HEK293 (cell line): ENCODE results near the gene MRS2.

Experiments
- BCL11B ChIP-seq: fragments of 450-650 bp; formaldehyde crosslinking; IDR thresholded peaks from 2 replicates; pipeline ENCODE4 v1.5.1; 2016; ENCODE audit warnings: low read depth, missing biosample characterization, missing genetic modification characterization
- FEZF1 ChIP-seq: fragments of 450-650 bp; formaldehyde crosslinking; IDR thresholded peaks from 2 replicates; pipeline ENCODE4 v1.5.1; 2016; ENCODE audit warnings: missing biosample characterization, missing genetic modification characterization
- HOXD13 ChIP-seq: sonication (generic); formaldehyde crosslinking; IDR thresholded peaks from 2 replicates; pipeline ENCODE4 v1.8.0; 2022; ENCODE audit warnings: missing genetic modification reagents, borderline replicate concordance
- INSM2 ChIP-seq: fragments of 450-650 bp; formaldehyde crosslinking; IDR thresholded peaks from 2 replicates; pipeline ENCODE4 v1.5.1; 2016; ENCODE audit warnings: missing biosample characterization, missing genetic modification characterization
- KLF10 ChIP-seq: fragments of 450-650 bp; IDR thresholded peaks from 2 replicates; pipeline ENCODE4 v1.5.1; 2018; ENCODE audit warnings: missing biosample characterization, mild to moderate bottlenecking, missing genetic modification characterization
- KLF9 ChIP-seq: fragments of 450-650 bp; formaldehyde crosslinking; IDR thresholded peaks from 2 replicates; pipeline ENCODE4 v1.5.1; 2016; ENCODE audit warnings: missing biosample characterization, missing genetic modification characterization, low read depth
- OSR2 ChIP-seq: fragments of 450-650 bp; formaldehyde crosslinking; IDR thresholded peaks from 2 replicates; pipeline ENCODE4 v1.5.1; 2016; ENCODE audit warnings: missing biosample characterization, missing genetic modification characterization
- OVOL3 ChIP-seq: fragments of 450-650 bp; formaldehyde crosslinking; IDR thresholded peaks from 2 replicates; pipeline ENCODE4 v1.5.1; 2016; ENCODE audit warnings: missing biosample characterization, missing genetic modification characterization
- PATZ1 ChIP-seq: fragments of 450-650 bp; formaldehyde crosslinking; IDR thresholded peaks from 2 replicates; pipeline ENCODE4 v1.5.1; 2016; ENCODE audit warnings: missing biosample characterization, missing genetic modification characterization
- YY2 ChIP-seq: fragments of 450-650 bp; formaldehyde crosslinking; IDR thresholded peaks from 2 replicates; pipeline ENCODE4 v1.5.1; 2016; ENCODE audit warnings: missing biosample characterization, missing genetic modification characterization
- ZBTB10 ChIP-seq: fragments of 450-650 bp; formaldehyde crosslinking; IDR thresholded peaks from 2 replicates; pipeline ENCODE4 v1.5.1; 2016; ENCODE audit warnings: missing biosample characterization, missing genetic modification characterization
- ZBTB11 ChIP-seq: fragments of 450-650 bp; formaldehyde crosslinking; conservative IDR thresholded peaks from 2 replicates; pipeline ENCODE4 v1.5.1; 2016; ENCODE audit warnings: low read depth, missing biosample characterization, missing genetic modification characterization
- ZBTB48 ChIP-seq: fragments of 450-650 bp; formaldehyde crosslinking; IDR thresholded peaks from 2 replicates; pipeline ENCODE4 v1.5.1; 2016; ENCODE audit warnings: missing biosample characterization, missing genetic modification characterization
- ZEB2 ChIP-seq: fragments of 450-650 bp; formaldehyde crosslinking; IDR thresholded peaks from 2 replicates; pipeline ENCODE4 v1.5.1; 2016; ENCODE audit warnings: missing biosample characterization, missing genetic modification characterization
- ZNF132 ChIP-seq: fragments of 450-650 bp; formaldehyde crosslinking; IDR thresholded peaks from 2 replicates; pipeline ENCODE4 v1.5.1; 2017; ENCODE audit warnings: missing biosample characterization, missing genetic modification characterization, borderline replicate concordance
- ZNF18 ChIP-seq: fragments of 450-650 bp; formaldehyde crosslinking; IDR thresholded peaks from 2 replicates; pipeline ENCODE4 v1.5.1; 2016; ENCODE audit warnings: missing biosample characterization, missing genetic modification characterization
- ZNF221 ChIP-seq: fragments of 450-650 bp; formaldehyde crosslinking; IDR thresholded peaks from 2 replicates; pipeline ENCODE4 v1.5.1; 2017; ENCODE audit warnings: missing biosample characterization, missing genetic modification characterization, borderline replicate concordance
- ZNF335 ChIP-seq: fragments of 450-650 bp; formaldehyde crosslinking; conservative IDR thresholded peaks from 2 replicates; pipeline ENCODE4 v1.5.1; 2016; ENCODE audit warnings: missing biosample characterization, missing genetic modification characterization
- ZNF394 ChIP-seq: fragments of 450-650 bp; formaldehyde crosslinking; IDR thresholded peaks from 2 replicates; pipeline ENCODE4 v1.5.1; 2016; ENCODE audit warnings: missing biosample characterization, missing genetic modification characterization, mild to moderate bottlenecking, moderate library complexity, borderline replicate concordance
- ZNF449 ChIP-seq: fragments of 450-650 bp; formaldehyde crosslinking; IDR thresholded peaks from 2 replicates; pipeline ENCODE4 v1.5.1; 2017; ENCODE audit warnings: missing biosample characterization, mild to moderate bottlenecking, missing genetic modification characterization, moderate library complexity
- ZNF645 ChIP-seq: fragments of 450-650 bp; formaldehyde crosslinking; IDR thresholded peaks from 2 replicates; pipeline ENCODE4; 2016; ENCODE audit warnings: missing biosample characterization, missing genetic modification characterization
- ZNF660 ChIP-seq: fragments of 450-650 bp; IDR thresholded peaks from 2 replicates; pipeline ENCODE4 v1.5.1; 2018; ENCODE audit warnings: missing biosample characterization, mild to moderate bottlenecking, missing genetic modification characterization
- ZNF843 ChIP-seq: fragments of 450-650 bp; formaldehyde crosslinking; IDR thresholded peaks from 2 replicates; pipeline ENCODE4 v1.5.1; 2016; ENCODE audit warnings: missing biosample characterization, missing genetic modification characterization
- ZXDB ChIP-seq: fragments of 450-650 bp; formaldehyde crosslinking; IDR thresholded peaks from 2 replicates; pipeline ENCODE4 v1.5.1; 2016; ENCODE audit warnings: missing biosample characterization, missing genetic modification characterization

The MRS2 gene

GRCh38 chr6:24402697-24403500 is at the start of gene MRS2 (continued):
- no peak for TF ChIP-seq PATZ1 (tag by site-specific recombination)
- 0 out of 2 replicates have a peak, but pooled peaks have one; percentile 16 for TF ChIP-seq ZBTB11
- peak; percentile 56; the same call in 1 of the 2 replicates for TF ChIP-seq KLF9
- TF ChIP-seq ZNF335 (tag by site-specific recombination) = peak; percentile 99
- TF ChIP-seq HOXD13 = no peak
- TF ChIP-seq ZNF132 (tag by site-specific recombination) = no peak
- peak; percentile 97 for TF ChIP-seq ZEB2
- TF ChIP-seq KLF10 (tag by site-specific recombination) = no peak
- no peak for TF ChIP-seq OVOL3 (tag by site-specific recombination)
- TF ChIP-seq BCL11B (tag by site-specific recombination) = peak; percentile 95; the same call in 1 of the 2 replicates
- TF ChIP-seq ZBTB10 (tag by site-specific recombination) = no peak
- 0 out of 2 replicates have a peak, but pooled peaks have one; percentile 29 for TF ChIP-seq ZNF660
- no peak for TF ChIP-seq ZNF221 (tag by site-specific recombination)
- peak; percentile 76 for TF ChIP-seq ZXDB (tag by site-specific recombination)
- TF ChIP-seq ZNF843 (tag by site-specific recombination) = 0 out of 2 replicates have a peak, but pooled peaks have one; percentile 23
- TF ChIP-seq ZNF645 (tag by site-specific recombination) = no peak
- peak; percentile 68; the same call in 1 of the 2 replicates for TF ChIP-seq ZBTB48 (tag by site-specific recombination)
- no peak for TF ChIP-seq YY2 (tag by site-specific recombination)
- TF ChIP-seq ZNF18 (tag by site-specific recombination) = no peak
- TF ChIP-seq OSR2 (tag by site-specific recombination) = 0 out of 2 replicates have a peak, but pooled peaks have one; percentile 17
- no peak for TF ChIP-seq FEZF1
- peak; percentile 53; the same call in 1 of the 2 replicates for TF ChIP-seq INSM2
- no peak for TF ChIP-seq ZNF394 (tag by site-specific recombination)
- 0 out of 2 replicates have a peak, but pooled peaks have one; percentile 56 for TF ChIP-seq ZNF449 (tag by site-specific recombination)
